Liver (tissue), 3 donors: ENCODE measurements around the gene CADM3.

Experiments
- ATF3 ChIP-seq: IDR thresholded peaks from 2 replicates; pipeline ENCODE4 v1.6.1; 2016; ENCODE audit warnings: antibody characterized with exemption
- CTCF ChIP-seq: fragments of 150-350 bp; IDR thresholded peaks from 2 replicates; pipeline ENCODE4 v1.5.1; 2017; ENCODE audit warnings: improper control_type of control experiment, low read depth, low read length; ENCODE audit not compliant: missing input control
- GABPA ChIP-seq, 2 donors: IDR thresholded peaks in 1 of 2; conservative IDR thresholded peaks in 1 of 2; 2 replicates each; pipeline ENCODE4 v1.6.1; 2016; ENCODE audit warnings: antibody characterized with exemption in 2 of 2, mild to moderate bottlenecking in 1 of 2, moderate library complexity in 1 of 2
- JUND ChIP-seq, 2 donors: IDR thresholded peaks; 2 replicates each; pipeline ENCODE4 v1.6.1; 2016; ENCODE audit warnings: antibody characterized with exemption in 2 of 2
- MAX ChIP-seq: IDR thresholded peaks from 2 replicates; pipeline ENCODE4 v1.6.1; 2016; ENCODE audit warnings: antibody characterized with exemption
- REST ChIP-seq: IDR thresholded peaks from 2 replicates; pipeline ENCODE4 v1.6.1; 2016; ENCODE audit warnings: antibody characterized with exemption, mild to moderate bottlenecking
- RXRA ChIP-seq, 2 donors: IDR thresholded peaks; 2 replicates each; pipeline ENCODE4 v1.6.1; 2017 to 2018; ENCODE audit warnings: antibody characterized with exemption in 2 of 2, mild to moderate bottlenecking in 1 of 2
- SP1 ChIP-seq: IDR thresholded peaks from 2 replicates; pipeline ENCODE4 v1.6.1; 2018; ENCODE audit warnings: antibody characterized with exemption, mild to moderate bottlenecking
- TAF1 ChIP-seq: conservative IDR thresholded peaks from 2 replicates; pipeline ENCODE4 v1.6.1; 2016; ENCODE audit warnings: antibody characterized with exemption, mild to moderate bottlenecking
- TF ChIP-seq, protein P1 (sequence below): IDR thresholded peaks from 2 replicates; pipeline ENCODE4 v1.6.1; 2016; ENCODE audit warnings: antibody characterized with exemption
- donor health status: healthy.
- donor health status: healthy.

DNA sequence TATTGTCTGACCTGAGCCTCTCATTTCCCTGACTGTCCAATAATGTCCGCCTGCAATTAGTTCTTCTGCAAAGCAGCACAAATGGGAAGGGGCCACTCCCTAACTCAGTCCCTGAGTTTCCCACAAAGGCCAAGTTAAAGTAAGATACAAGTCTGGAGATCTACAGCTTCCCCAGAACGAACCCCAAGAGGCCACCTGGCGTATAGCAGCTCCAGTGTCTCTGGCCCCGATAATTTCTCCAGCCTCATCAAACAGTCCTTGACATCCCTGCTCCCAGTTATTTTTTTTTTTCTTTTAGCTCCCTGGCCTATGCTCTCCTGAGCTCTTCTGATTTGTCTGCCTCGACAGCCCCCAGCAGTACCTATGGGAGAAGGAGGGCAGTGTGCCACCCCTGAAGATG lies 25.1 kb downstream of the CADM3 start:
- TF ChIP-seq CTCF, result peak; percentile 19
- no peak for TF ChIP-seq SP1
- no peak for TF ChIP-seq TAF1
- no peak for TF ChIP-seq MAX
- no peak for TF ChIP-seq REST
- TF ChIP-seq, protein P1, sequence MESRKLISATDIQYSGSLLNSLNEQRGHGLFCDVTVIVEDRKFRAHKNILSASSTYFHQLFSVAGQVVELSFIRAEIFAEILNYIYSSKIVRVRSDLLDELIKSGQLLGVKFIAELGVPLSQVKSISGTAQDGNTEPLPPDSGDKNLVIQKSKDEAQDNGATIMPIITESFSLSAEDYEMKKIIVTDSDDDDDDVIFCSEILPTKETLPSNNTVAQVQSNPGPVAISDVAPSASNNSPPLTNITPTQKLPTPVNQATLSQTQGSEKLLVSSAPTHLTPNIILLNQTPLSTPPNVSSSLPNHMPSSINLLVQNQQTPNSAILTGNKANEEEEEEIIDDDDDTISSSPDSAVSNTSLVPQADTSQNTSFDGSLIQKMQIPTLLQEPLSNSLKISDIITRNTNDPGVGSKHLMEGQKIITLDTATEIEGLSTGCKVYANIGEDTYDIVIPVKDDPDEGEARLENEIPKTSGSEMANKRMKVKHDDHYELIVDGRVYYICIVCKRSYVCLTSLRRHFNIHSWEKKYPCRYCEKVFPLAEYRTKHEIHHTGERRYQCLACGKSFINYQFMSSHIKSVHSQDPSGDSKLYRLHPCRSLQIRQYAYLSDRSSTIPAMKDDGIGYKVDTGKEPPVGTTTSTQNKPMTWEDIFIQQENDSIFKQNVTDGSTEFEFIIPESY, result no peak
- no peak for TF ChIP-seq RXRA (IDR thresholded peaks at IDR 0.05)
- no peak for TF ChIP-seq JUND (IDR thresholded peaks at IDR 0.05)
- TF ChIP-seq ATF3, result no peak
- no peak for TF ChIP-seq GABPA (IDR thresholded peaks at IDR 0.05 in 1 of 2, conservative IDR thresholded peaks at IDR 0.05 in 1 of 2)
